ENCODE results near the gene TTN.

GRCh38 chr2:178718988-178719387 is 88.2 kb downstream of the TTN start:
- no peak for TF ChIP-seq CTCF (conservative IDR thresholded peaks at IDR 0.05; ENCODE audit: low read depth in 2 of 2)
- TF ChIP-seq POLR2AphosphoS5 (IDR thresholded peaks at IDR 0.05; ENCODE audit: low read depth): no peak
- no peak for TF ChIP-seq CREB1 (CRISPR knock-in tag; IDR thresholded peaks at IDR 0.05; ENCODE audit: low read depth)
- TF ChIP-seq NANOG (IDR thresholded peaks at IDR 0.05; ENCODE audit: borderline replicate concordance): no peak
- no peak for TF ChIP-seq ETS1 (IDR thresholded peaks at IDR 0.05)
- TF ChIP-seq EZH2 (IDR thresholded peaks at IDR 0.05; ENCODE audit: low read depth, unreplicated experiment): no peak
- TF ChIP-seq STAT1 (IDR thresholded peaks at IDR 0.05; ENCODE audit: unreplicated experiment): no peak
- TF ChIP-seq REST (IDR thresholded peaks at IDR 0.05; ENCODE audit: unreplicated experiment): no peak
- no peak for TF ChIP-seq EZH2phosphoT487 (IDR thresholded peaks at IDR 0.05; ENCODE audit: unreplicated experiment)
